RPMI7951 (cell line): ENCODE data around the gene ONECUT1. TPM values are rescaled to one million over a fixed set of nuclear protein-coding genes. Genes with fewer than 3 reads are reported as not detected.

ENCODE experiments used
- DNase-seq: peaks from one replicate; pipeline ENCODE4 v3.0.0-alpha.2; 2012; ENCODE audit warnings: low read depth
- total RNA-seq: library from RNA; depleted of rRNA; stranded (reverse); fragments of >200 nt; shearing (Covaris generic); gene quantifications from 2 replicates; pipeline ENCODE4 v1.2.3, GENCODE V29; 2014

The ONECUT1 gene
- total RNA-seq, 1 experiment from 2014 or later: not detected

DNA sequence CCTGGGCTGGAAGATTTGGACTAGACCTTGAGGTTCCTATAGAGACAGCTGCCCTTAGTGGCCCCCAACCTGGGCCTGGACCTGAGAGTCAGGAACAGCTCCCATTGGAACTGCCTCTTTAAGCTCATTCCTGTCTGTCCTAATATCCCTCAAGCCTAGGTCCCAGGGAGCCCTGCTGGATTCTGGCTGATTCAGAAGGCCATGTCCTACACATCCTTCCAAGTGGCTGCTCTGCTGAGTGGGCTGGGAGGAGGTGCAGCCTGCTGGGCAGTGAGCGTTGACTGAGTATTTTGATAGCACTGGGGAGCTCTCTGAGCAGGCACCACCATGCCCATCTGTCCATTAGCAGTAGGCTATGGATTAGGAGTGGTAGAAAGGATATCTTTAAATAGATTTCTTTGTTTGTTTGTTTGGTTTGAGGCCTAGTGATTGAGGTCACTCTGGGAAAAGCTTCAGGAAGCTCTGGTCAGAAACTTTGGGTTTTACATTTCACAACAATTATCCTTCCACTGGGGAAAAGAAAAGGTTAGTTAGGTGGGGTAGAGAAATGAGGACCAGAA is 56.4 kb downstream of the ONECUT1 start:
- DNase-seq: no peak

GRCh38 chr15:52733088-52733487 is 57.0 kb downstream of the ONECUT1 start:
- DNase-seq: no peak

DNA sequence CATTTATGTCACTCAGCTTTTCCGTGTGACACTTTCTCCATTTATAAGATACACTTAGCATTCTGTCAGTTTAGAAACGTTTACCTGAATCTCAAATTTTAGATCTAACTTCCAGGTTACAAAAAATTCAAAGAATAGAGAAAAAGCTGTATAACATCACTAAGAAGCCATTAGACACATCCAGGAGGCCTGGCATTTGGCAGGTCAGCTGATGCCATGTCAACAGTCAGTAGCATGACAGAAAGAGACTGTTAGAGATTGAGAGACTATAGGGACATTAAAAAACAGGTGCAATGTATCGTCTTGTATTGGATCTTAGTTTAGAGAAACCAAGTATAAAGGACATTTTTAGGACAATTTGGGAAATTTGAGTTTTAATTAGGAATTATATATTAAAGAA is 57.6 kb downstream of the ONECUT1 start:
- no peak for DNase-seq

GRCh38 chr15:52731732-52732470 is 58.2 kb downstream of the ONECUT1 start:
- DNase-seq: no peak

GRCh38 chr15:52731004-52731403 is 59.1 kb downstream of the ONECUT1 start:
- DNase-seq: no peak

- DNase-seq: no peak
These were observed 59.5 kb downstream of the ONECUT1 start for GRCh38 chr15:52730594-52730993.

DNA sequence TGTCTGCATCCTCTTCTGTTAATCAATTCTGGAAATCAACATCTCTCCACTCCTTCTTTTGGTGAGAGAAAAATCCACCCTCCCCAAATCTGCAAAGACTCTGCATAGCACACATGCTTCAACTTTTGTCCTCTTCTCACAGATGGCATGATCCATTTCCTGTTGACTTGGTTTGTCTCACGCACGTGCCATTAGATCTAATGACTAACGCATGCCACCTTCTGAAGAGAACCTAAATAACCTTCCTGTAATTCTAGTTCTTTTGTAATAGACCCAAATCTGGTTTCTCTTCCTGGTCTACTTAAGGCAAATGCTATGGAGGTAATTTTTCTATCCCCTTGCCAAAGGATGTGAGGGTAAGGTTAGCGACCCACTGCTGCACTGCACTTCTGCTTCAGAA is 60.0 kb downstream of the ONECUT1 start:
- peak; percentile 71 for DNase-seq

DNA sequence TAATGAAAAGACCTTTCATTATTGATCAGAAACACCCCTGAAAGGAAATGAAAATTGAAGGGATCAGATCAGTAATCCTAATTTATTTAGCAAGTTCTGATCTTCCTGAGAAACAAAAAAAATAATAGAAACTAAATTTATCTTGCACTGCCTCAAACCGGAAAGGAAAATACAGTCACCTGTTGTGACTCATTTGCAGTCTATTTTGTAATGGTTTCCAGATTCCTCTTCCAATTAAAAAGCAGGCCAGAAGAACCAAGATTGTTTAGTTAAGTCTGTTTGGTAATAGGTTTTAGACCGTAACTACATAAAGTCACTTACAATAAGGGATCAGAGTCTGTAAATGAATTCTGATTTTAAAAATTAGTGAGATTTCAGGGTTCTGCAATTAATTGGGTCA is 61.2 kb downstream of the ONECUT1 start:
- DNase-seq: peak; percentile 74

DNA sequence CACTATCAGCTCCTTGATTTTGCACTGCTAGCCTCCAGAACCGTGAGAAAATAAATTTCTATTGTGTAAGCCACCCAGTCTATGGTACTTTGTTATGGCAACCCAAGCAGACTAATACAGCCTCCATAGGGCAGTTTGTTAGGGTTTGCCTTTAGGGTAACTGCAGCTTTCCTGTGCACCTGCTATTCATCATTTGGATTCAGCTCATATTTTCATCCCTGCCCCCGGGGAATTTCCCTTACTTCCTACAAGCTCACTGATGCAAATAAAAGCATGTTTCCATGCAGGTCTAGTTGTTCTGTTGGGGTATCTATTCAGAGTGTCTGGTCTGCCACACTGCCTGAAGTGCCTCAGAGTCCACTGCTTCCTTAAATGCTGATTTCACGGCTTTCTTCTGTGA is 62.3 kb downstream of the ONECUT1 start:
- peak; percentile 76 for DNase-seq

- no peak for DNase-seq
These were observed 63.9 kb downstream of the ONECUT1 start for GRCh38 chr15:52726195-52726594.

- DNase-seq: no peak
These were observed 71.6 kb downstream of the ONECUT1 start for GRCh38 chr15:52718551-52718950.

GRCh38 chr15:52717924-52718323 is 72.2 kb downstream of the ONECUT1 start:
- no peak for DNase-seq

DNA sequence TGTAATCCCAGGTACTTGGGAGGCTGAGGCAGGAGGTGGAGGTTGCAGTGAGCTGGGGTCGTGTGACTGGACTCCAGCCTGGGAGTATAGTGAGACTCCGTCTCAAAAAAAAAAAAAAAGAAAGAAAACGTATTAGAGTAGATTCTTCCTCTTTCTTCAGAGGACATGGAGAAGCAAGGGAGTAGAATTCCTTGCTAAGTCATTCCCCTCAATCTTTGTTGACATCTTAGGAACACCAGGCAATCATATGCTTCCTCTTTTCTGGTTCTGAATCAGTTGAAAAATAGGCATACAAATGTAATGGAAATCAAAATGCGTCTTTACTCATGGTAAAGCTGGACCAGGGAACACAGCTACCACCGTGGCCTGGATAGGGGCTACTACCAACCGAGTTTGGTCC is 72.7 kb downstream of the ONECUT1 start:
- no peak for DNase-seq

DNA sequence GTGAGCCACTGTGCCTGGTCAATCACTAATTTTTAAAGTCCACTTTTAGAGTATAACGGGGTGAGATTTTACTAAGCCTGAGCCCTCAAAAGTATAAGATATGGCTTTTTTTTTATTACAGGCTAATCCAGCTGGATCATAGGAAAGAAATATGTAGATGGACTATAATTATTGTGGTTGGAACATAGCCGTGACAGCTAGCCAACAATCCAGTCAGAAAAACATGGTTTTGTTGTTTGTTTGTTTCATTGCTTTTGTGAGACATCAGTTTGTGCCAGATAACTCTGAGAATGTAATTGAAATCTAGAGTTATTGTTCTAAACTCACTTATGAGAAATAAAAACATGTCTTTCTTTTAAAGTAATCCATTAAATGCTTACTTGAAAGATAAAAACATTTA is 73.6 kb downstream of the ONECUT1 start:
- DNase-seq: no peak

DNA sequence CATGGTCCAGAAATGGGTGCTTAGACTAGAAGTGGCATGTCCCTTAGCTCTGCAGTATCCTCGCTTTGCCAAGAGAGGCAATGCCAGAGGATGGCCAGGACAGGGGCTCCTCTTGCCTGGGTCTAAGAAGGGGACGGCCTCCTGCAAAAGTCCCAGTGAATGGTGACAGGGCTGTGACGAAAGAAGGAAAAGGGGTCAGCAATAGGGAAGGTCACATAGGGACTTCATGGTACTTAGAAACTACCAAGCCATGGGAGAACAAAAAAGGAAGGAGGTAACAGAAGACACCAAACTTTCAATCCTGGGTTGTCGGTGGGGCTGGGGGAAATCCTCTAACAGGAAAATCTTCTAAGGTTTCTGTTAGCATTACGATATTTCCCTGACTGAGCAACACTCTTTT is 74.7 kb downstream of the ONECUT1 start:
- DNase-seq: no peak

- DNase-seq: no peak
These were observed 75.2 kb downstream of the ONECUT1 start for GRCh38 chr15:52714968-52715367.

DNA sequence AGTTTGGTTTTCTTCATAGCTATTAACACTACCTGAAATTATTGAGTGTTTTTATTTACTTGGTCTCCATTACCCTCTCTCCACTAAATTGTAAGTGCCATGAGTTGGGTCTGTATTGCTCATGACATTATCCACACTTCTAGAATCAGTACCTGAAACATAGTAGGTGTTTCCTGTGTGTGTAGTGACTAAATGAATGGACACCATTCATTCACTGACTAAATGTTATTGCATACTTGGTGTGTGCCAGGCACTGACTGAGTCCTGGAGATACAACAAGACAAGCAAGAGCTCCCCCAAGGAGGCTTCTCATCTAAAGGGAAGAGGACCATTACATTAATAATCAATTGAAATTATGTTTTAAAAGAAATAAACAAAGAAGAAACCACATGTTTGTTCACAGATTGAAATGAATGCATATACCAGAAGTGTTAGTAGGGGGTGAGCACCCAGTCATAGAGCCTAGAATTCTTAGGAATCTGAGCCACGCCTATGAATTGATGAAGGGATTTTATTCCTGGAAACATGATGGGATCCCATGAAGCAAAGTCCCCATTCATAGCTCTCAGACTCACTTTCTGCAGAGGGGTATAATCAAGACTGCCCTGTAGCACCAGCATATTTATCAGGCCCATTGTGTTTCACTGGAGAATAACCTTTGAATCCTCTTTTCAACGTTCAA is 79.3 kb downstream of the ONECUT1 start:
- DNase-seq: no peak

DNA sequence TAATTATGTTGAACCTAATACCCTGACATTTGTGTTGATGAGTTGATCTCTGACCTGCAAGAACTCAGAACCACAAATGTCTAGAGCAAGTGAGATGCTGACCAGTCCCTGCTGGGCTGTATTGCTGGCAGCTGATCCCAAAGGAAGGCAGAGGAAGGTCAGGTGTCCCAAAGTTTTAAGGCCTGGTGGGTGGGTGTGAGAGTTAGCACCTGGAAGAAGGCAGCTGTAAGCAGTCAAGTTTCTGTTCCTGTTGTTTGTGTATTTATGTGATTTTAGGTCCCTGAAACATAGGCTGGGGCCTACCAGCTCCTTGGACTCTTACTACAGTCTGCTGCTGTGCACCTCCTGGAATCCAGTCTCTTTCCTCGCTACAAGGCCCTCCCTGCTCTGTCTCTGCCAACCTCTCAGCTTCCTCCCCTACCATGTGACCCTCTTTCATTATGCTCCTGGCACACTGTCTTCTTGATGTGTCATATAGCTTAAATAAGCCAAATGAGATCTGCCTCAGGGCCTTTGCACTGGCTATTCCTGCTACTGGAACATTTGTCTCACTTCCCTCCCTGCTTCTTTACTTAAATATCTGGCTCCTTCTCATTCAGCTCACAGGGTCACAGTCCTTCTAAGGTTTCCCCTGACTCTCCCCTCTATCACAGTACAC is 80.0 kb downstream of the ONECUT1 start:
- peak; percentile 51 for DNase-seq

DNA sequence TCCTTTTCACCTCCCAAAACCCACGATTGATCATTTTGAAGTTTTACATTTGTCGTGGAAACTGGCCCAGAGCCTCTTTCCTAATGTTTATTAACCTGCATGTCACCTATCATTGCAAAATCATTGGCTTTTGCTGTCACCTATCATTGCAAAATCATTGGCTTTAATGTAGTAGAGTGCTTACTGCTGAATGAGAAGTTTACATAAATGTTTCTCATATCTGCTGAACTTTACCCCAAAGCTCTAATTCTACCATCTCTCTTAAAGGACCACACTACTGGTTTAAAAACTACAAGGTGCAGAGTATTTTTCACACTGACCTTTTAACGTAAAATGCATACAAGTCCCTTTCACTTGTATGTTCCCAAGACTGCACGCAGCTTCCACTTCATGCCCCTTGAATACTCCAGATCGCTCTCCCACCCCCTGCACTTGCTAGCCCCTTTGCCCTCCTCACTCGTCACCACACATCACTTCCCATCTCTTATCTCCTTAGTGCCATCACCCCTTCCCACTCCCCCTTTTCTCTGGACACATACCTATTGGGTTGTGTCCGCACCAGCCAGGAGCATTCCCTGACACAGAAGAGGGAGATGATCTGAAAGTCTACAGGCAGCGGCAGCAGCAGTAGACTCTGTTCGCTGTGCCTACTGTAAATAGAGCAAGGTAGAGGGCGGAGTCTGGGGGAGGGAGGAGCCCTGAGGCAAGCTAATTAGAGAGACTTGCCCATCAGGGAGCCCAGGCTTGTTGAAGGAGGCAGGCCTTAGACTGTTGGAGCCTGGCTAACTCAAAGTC is 80.8 kb downstream of the ONECUT1 start:
- no peak for DNase-seq
